Neuron (in vitro differentiated cells): Measurements from ENCODE around the gene ARL14EPL.

Experiments used
- H2AFZ ChIP-seq: one replicate; pipeline ENCODE4 v1.6.1; 2013; ENCODE audit warnings: low read depth, mild to moderate bottlenecking, inconsistent platforms, low read length, moderate library complexity
- H3K27me3 ChIP-seq: one replicate; pipeline ENCODE4 v1.6.1; 2013; ENCODE audit warnings: low read length; ENCODE audit not compliant: insufficient read depth
- H3K36me3 ChIP-seq: one replicate; pipeline ENCODE4 v1.6.1; 2013; ENCODE audit warnings: low read length; ENCODE audit not compliant: insufficient read depth
- H3K4me1 ChIP-seq: one replicate; pipeline ENCODE4 v1.6.1; 2013; ENCODE audit warnings: low read length; ENCODE audit not compliant: insufficient read depth
- H3K4me3 ChIP-seq: 2 replicates; pipeline ENCODE4 v1.5.1; 2013; ENCODE audit warnings: mild to moderate bottlenecking, low read length, moderate library complexity
- H3K9me3 ChIP-seq: one replicate; pipeline ENCODE4 v1.6.1; 2013; ENCODE audit warnings: low read length

Gene ARL14EPL

DNA sequence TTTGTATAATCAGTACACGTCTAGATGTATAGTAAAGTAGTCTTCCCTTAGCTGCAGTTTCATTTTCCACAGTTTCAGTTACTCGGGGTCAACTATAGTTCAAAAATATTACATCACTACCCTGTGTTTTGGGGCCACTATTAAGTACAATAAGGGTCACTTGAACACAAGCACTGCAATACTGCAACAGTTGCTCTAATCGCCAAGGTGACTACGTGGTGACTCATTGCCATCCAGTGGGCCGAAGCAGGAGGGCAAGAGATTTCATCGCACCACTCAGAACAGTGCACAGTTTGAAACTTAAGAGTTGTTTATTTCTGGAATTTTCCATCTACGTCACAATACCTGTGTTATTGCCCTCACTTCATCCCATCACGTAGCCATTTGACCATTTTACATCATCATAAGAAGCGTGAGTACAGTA, at the start of gene ARL14EPL:
ARL14EPL (plus strand) TSS at position 379 of the 424 bp plus-strand sequence. CDS start 18,994 bp downstream, outside the sequence.
- no peaks in the 10 kb centered on the region for H3K9me3 ChIP-seq

DNA sequence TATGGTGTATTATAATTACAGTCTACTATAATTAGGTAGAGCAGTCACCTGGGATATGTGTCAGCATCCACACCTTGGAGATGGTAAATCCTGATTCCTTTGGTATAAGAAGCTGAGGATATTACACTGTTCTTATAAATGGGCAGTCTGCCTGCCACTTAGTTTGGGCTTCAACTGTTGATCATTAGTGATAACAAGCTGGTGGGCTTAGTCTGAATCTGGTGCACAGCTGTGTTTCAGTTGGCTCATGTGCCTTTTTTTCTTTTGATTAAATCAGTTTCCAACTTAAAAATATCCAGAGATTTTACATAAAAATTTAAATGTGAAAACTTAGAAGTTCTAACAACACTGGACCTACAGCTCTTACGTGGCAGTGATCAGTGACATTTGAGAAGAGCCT, 48.8 kb upstream of the ARL14EPL start:
- Histone ChIP-seq H2AFZ (no peak overlapping the region), H3K27me3 (no peaks in the 10 kb centered on the region), H3K9me3 (no peaks in the 10 kb centered on the region), H3K4me3 (no peak overlapping the region), H3K36me3 (no peaks in the 10 kb centered on the region), H3K4me1 (no peaks in the 10 kb centered on the region)

More for the DNA sequence above, at the start of gene ARL14EPL:
- Histone ChIP-seq H3K4me3 (no peak within 1 kb of the TSS), H2AFZ (no peak within 1 kb of the TSS), H3K4me1 (no peaks in the 10 kb centered on the region), H3K36me3 (no peaks in the 10 kb centered on the region), H3K27me3 (no peaks in the 10 kb centered on the region)

DNA sequence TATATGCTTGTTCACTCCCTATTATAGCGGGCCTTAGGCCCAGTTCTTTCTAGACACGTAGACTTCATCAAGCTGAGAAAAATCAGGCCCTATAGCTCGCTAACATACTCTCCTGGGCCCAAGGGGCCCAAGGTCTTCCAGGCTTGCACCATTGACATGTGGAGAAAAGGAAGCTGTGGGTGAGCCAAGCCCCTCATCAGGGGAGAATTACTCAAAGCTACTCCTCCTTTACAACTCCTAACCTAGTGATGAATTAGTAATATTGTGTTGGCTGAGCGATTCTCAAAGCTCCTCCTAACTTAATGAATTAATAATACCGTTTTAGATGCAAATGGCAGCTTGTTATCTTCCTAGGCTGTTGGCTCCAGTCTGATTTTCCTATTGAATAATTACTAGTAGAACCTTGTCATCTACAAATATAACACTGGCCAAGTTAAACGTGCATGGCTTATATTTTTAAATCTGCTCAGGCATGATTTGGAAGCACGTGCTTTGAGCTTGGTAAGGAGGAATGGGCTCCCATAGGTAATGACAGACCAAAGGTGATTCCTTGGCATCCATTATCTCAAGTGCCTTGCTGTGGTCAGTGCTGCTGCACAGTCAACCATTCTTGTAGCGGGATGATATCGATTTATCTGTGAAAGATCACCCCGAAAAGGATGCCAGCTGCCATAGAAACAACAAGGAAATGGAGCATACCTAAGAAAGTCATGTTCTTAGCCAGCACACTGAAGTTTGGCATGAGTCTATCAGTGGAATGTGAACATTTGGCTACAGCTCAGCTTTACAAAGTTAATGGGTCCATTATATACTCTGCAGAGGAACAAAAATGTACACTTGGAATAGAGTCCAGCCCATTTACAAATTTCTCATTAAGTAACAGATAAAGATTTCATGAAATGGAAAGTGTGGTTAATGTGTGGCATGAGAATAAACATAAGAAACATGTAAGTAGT, 46.2 kb upstream of the ARL14EPL start:
- H3K4me3 ChIP-seq, result no peak overlapping the region
- H3K9me3 ChIP-seq, result no peaks in the 10 kb centered on the region
- no peaks in the 10 kb centered on the region for H3K27me3 ChIP-seq
- H3K36me3 ChIP-seq, result no peaks in the 10 kb centered on the region
- H2AFZ ChIP-seq, result no peak overlapping the region
- no peaks in the 10 kb centered on the region for H3K4me1 ChIP-seq

DNA sequence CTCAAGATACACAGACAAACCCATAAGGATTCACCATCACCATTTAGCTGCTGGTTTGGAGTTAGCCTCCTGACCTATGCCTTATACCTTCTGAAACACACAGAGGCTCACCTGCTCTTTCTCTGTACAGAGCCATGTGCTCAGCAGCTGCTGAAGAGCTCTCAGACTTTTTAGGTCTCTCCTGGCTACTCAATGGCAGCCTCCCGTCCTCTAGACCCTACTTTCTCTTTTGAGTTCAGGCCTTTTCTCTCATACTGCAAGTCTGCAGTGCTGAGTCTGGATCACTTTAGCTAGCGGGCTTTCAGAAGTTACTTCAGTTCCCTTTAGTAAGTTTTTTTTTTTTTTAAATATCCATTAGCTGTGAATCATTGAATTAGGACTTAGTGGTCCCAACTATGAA, 44.3 kb upstream of the ARL14EPL start:
- H2AFZ ChIP-seq, result no peak overlapping the region
- H3K4me3 ChIP-seq, result no peak overlapping the region
- H3K36me3 ChIP-seq, result no peaks in the 10 kb centered on the region
- H3K27me3 ChIP-seq, result no peaks in the 10 kb centered on the region
- no peaks in the 10 kb centered on the region for H3K4me1 ChIP-seq
- no peaks in the 10 kb centered on the region for H3K9me3 ChIP-seq

DNA sequence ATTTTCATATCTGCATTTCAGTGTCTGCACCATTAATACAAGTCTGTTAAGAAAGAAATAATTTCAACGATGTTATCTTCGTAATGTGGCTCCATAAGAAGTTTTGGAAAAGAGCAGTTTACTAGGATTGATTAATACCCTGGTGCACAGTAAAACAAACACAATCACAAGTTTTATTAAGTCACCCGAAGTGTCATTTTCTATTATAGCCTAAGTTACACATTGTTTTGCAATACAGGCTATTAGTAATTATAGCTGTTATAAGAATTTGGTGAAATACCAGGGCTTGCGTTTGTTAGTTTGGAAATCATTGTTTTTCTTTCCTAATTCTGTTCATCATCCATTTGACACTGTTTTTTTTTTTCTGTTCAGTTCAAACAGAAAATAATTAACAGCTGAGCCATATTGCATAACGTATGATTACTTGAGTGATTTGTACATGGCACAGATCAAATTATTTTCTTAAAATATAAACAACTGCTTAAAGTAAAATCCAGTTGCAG, 39.4 kb upstream of the ARL14EPL start:
- Histone ChIP-seq H3K4me3 (no peak overlapping the region), H3K4me1 (no peaks in the 10 kb centered on the region), H2AFZ (no peak overlapping the region), H3K36me3 (no peaks in the 10 kb centered on the region), H3K27me3 (no peaks in the 10 kb centered on the region), H3K9me3 (no peaks in the 10 kb centered on the region)

DNA sequence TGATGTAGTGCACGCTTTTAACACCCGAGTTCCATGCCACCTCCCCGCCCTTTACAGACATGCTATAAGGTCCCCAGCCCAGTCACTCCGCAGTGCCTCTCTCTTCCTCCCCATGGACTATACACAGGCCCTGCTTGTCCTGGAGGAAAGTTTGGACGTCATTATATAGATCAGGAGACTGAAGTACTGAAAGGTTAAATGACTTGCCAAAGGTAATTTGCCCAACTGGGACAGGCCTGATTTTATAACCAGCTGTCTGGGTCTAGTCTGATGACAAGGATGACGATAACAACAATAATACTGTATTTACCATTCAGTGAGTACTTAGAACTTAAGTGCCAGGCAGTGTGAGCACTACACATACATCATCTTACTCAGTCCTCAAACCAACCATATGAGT, 36.9 kb upstream of the ARL14EPL start:
- Histone ChIP-seq H3K36me3 (no peaks in the 10 kb centered on the region), H3K27me3 (no peaks in the 10 kb centered on the region), H3K9me3 (no peaks in the 10 kb centered on the region), H3K4me3 (no peak overlapping the region), H2AFZ (no peak overlapping the region), H3K4me1 (no peaks in the 10 kb centered on the region)

DNA sequence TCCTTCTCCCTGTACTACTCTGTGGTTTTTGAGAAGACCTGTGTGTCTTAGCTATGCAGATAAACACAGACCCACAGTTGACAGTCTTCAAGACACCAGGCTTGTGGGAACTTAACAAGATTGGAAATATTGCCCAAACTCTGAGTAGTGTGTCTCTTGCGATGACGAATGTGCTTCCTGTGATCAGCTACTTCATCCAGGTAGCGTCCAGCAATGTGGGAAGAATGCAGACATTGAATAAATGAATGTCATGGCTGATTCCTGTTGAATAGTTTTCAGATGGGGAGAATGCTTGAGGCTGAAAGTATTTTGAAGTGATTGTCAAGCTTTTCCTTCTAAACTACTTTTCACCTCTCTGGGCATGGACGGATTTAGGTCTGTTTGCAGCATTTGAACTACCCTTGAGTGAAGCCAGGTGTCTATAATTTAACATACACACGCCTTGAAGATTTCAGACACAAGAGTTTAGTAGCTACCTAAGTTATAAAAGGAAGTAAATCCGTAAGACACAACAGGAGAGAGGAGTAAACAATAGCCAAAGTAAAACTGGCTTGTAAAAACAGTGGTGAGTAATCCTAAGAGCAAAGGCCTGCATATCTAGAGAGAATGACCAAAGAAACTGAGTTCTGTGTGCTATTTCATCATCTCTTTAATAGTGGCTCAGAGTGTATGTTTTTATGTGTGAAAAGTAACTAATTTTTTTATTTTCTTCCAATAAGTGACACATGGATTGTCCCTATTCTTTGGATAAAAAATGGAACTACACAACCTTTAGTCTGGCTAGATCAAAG, 30.0 kb upstream of the ARL14EPL start:
- Histone ChIP-seq H3K36me3 (no peaks in the 10 kb centered on the region), H3K4me3 (no peak overlapping the region), H3K4me1 (no peaks in the 10 kb centered on the region), H3K9me3 (no peaks in the 10 kb centered on the region), H3K27me3 (no peaks in the 10 kb centered on the region), H2AFZ (no peak overlapping the region)

DNA sequence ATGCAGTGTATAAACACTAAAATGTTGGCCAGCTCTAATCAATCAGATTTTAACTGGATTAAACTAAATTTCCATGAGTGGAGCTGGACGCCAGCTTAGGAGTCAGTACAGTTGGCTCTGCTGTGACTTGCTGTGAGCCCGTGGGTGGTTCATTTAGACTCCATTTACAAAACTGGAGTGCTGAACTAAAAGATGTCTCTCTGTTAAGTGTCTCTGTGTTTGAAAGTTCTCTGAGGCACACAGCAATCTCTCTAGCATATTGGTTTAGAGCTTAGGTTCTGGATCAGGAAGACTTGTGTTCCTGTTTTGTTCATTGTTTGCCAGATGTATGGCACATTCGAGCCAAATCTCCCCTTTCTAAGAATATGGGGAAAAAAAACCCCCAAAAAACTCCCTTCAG, 28.0 kb upstream of the ARL14EPL start:
- no peak overlapping the region for H3K4me3 ChIP-seq
- no peaks in the 10 kb centered on the region for H3K27me3 ChIP-seq
- H3K9me3 ChIP-seq, result no peaks in the 10 kb centered on the region
- no peaks in the 10 kb centered on the region for H3K36me3 ChIP-seq
- H3K4me1 ChIP-seq, result no peaks in the 10 kb centered on the region
- no peak overlapping the region for H2AFZ ChIP-seq

DNA sequence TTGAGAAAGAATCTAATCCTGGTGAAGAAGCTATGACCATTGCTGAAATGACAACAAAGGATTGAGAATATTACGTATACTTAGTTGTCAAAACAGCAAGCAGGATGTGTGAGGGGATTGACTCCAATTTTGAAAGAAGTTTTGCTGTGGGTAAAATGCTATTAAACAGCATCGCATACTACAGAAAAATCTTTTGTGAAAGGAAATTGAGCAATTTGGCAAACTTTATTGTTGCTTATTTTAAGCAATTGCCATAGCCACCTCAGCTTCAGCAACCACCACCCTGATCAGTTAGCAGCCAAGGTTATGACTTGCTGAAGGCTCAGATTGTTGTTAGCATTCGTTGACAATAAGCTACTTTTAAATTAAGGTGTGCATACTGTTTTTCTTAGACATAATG, 22.5 kb upstream of the ARL14EPL start:
- Histone ChIP-seq H3K4me1 (no peaks in the 10 kb centered on the region), H2AFZ (no peak overlapping the region), H3K27me3 (no peaks in the 10 kb centered on the region), H3K9me3 (no peaks in the 10 kb centered on the region), H3K4me3 (no peak overlapping the region), H3K36me3 (no peaks in the 10 kb centered on the region)

DNA sequence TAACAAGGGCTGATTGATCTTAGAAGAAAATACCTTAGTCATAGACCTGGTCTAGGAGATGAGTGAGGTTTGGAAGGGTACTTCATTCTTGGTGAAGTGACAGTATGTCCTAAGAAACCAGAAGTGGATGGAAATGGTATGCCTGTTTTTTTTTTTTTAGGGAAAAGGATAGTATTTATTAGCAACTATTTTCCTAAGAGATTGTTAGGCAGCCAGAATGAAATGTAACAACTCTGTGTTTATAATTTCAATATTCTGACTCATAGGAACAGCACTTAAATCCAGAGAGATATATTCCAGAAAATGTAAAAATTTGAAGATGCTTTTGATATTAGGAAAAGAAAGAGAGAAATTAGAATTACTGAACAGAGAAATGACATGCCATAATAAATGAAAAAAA, 21.2 kb upstream of the ARL14EPL start:
- Histone ChIP-seq H2AFZ (no peak overlapping the region), H3K4me3 (no peak overlapping the region), H3K27me3 (no peaks in the 10 kb centered on the region), H3K4me1 (no peaks in the 10 kb centered on the region), H3K36me3 (no peaks in the 10 kb centered on the region), H3K9me3 (no peaks in the 10 kb centered on the region)

DNA sequence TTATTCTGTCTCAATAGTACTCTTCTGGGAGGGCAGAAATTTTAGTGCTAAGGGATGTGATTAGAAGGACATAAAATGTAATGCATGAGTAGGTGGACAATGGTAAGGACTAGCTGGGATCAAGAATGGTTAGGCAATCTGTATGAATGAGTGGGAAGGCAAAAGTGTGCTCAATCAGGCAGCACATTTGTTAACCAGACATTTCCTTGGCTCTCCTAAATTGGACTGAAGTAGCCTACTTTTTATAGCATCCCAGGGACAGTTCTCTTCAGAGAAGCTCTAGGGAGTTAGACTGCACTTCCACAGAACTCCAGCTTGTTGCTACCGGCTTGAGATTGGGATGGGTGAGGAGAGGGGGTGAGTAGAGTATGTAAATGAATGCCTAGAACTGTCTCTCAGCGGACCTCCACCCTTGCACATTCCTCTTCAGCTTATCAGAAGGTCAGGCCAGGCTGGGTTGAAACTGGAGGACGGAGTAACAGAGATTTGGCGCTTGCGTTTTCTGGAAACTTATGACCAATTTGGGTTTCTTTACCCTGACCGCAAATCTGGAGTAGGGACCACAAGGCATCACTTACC, 19.0 kb upstream of the ARL14EPL start:
- Histone ChIP-seq H3K4me1 (no peaks in the 10 kb centered on the region), H3K36me3 (no peaks in the 10 kb centered on the region), H3K4me3 (no peak overlapping the region), H3K9me3 (no peaks in the 10 kb centered on the region), H2AFZ (no peak overlapping the region), H3K27me3 (no peaks in the 10 kb centered on the region)

DNA sequence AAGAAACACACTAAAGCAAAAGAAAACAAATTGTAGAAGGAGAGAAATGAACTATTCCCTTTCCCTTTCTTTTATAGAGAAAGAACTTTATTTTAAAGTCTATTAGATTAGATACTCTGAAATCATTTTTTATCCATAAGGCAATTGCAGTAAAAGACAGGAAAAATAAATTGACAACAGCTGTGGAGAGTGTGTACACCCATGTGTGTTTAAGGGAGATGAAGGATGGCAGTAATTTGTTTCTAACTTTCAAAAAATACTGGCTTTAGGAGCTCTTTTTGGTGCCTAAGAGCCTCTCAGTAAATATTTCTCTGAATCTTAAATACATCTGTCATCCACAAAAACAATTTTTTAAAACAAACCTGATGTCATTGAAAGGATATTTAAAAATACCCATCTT, 18.3 kb upstream of the ARL14EPL start:
- no peak overlapping the region for H3K4me3 ChIP-seq
- no peaks in the 10 kb centered on the region for H3K36me3 ChIP-seq
- H2AFZ ChIP-seq, result no peak overlapping the region
- H3K4me1 ChIP-seq, result no peaks in the 10 kb centered on the region
- H3K9me3 ChIP-seq, result no peaks in the 10 kb centered on the region
- no peaks in the 10 kb centered on the region for H3K27me3 ChIP-seq

DNA sequence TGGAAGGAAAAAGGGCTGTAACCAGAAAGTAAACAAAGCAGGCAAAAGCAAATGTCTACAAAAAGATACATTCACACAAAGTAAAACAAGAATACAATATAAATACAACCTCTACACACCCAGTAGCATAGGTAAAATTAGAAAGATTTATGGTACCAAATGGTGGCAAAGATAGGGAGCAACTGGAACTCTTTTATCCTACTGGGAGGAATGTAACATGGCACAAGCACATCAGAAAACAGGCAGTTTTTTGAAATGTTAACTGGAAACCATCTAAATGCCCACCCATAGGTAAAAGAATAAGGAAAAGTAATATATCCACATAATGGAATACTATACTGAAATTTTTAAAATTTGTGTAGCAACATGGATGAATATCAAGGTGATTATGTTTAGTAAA, 8.7 kb upstream of the ARL14EPL start:
- Histone ChIP-seq H2AFZ (no peak overlapping the region), H3K9me3 (no peaks in the 10 kb centered on the region), H3K27me3 (no peaks in the 10 kb centered on the region), H3K4me3 (no peak overlapping the region), H3K36me3 (no peaks in the 10 kb centered on the region), H3K4me1 (no peaks in the 10 kb centered on the region)
